DOHH2 (cell line): Measurements from ENCODE around the gene OPA3.

Source experiments
- H3F3A ChIP-seq: fragments of 200-600 bp; sonication (generic), shearing (Covaris generic); 2 replicates; pipeline ENCODE4 v1.6.0; 2016; ENCODE audit warnings: antibody characterized with exemption, mild to moderate bottlenecking; ENCODE audit not compliant: control insufficient read depth, insufficient read depth
- H3K27ac ChIP-seq: fragments of 200-600 bp; sonication (generic); 2 replicates; pipeline ENCODE4 v1.5.1; 2014; ENCODE audit warnings: low read depth, mild to moderate bottlenecking, low read length, moderate library complexity
- H3K27me3 ChIP-seq: fragments of 200-600 bp; sonication (generic); 2 replicates; pipeline ENCODE4 v1.6.1; 2014; ENCODE audit warnings: mild to moderate bottlenecking, low read length, mixed read lengths; ENCODE audit not compliant: control insufficient read depth
- H3K36me3 ChIP-seq: fragments of 200-600 bp; sonication (generic); 2 replicates; pipeline ENCODE4 v1.6.1; 2014; ENCODE audit warnings: mild to moderate bottlenecking, low read length, moderate library complexity, mixed read lengths; ENCODE audit not compliant: control insufficient read depth
- H3K4me1 ChIP-seq: fragments of 200-600 bp; sonication (generic); 2 replicates; pipeline ENCODE4 v1.6.1; 2014; ENCODE audit warnings: mild to moderate bottlenecking, low read length, mixed read lengths; ENCODE audit not compliant: control insufficient read depth
- H3K4me2 ChIP-seq: fragments of 200-600 bp; sonication (generic); 2 replicates; pipeline ENCODE4 v1.6.0; 2014; ENCODE audit warnings: mild to moderate bottlenecking, low read length, moderate library complexity
- H3K4me3 ChIP-seq: fragments of 200-600 bp; sonication (generic); 2 replicates; pipeline ENCODE4 v1.5.1; 2014; ENCODE audit warnings: mild to moderate bottlenecking, low read length, mixed read lengths
- H3K79me2 ChIP-seq: fragments of 200-600 bp; sonication (generic); 2 replicates; pipeline ENCODE4 v1.6.1; 2014; ENCODE audit warnings: mild to moderate bottlenecking, low read length, mixed read lengths; ENCODE audit not compliant: control insufficient read depth
- H3K9me2 ChIP-seq: fragments of 200-600 bp; sonication (generic); replicated peaks from 2 replicates; pipeline ENCODE4 v1.6.1; 2014; ENCODE audit warnings: mild to moderate bottlenecking, low read length, mixed read lengths; ENCODE audit not compliant: control insufficient read depth
- H3K9me3 ChIP-seq: fragments of 200-600 bp; sonication (generic); 2 replicates; pipeline ENCODE4 v1.6.1; 2014; ENCODE audit warnings: antibody characterized with exemption, low read length, mixed read lengths; ENCODE audit not compliant: control insufficient read depth, insufficient read depth
- H4K20me1 ChIP-seq: fragments of 200-600 bp; sonication (generic); 2 replicates; pipeline ENCODE4 v1.6.0; 2014; ENCODE audit warnings: low read depth, mild to moderate bottlenecking, antibody characterized with exemption, low read length, moderate library complexity; ENCODE audit not compliant: control insufficient read depth, insufficient read depth
- CTCF ChIP-seq: fragments of 200-600 bp; sonication (generic); IDR thresholded peaks from one replicate; pipeline ENCODE4 v1.5.1; 2014; ENCODE audit warnings: antibody characterized with exemption, mild to moderate bottlenecking, low read depth, low read length; ENCODE audit not compliant: poor library complexity, severe bottlenecking
- EZH2phosphoT487 ChIP-seq: fragments of 200-600 bp; sonication (generic); IDR thresholded peaks from 2 replicates; pipeline ENCODE4 v1.6.1; 2017; ENCODE audit warnings: borderline replicate concordance, mild to moderate bottlenecking, antibody characterized with exemption, low read length, moderate library complexity, mixed read lengths

The OPA3 gene

DNA sequence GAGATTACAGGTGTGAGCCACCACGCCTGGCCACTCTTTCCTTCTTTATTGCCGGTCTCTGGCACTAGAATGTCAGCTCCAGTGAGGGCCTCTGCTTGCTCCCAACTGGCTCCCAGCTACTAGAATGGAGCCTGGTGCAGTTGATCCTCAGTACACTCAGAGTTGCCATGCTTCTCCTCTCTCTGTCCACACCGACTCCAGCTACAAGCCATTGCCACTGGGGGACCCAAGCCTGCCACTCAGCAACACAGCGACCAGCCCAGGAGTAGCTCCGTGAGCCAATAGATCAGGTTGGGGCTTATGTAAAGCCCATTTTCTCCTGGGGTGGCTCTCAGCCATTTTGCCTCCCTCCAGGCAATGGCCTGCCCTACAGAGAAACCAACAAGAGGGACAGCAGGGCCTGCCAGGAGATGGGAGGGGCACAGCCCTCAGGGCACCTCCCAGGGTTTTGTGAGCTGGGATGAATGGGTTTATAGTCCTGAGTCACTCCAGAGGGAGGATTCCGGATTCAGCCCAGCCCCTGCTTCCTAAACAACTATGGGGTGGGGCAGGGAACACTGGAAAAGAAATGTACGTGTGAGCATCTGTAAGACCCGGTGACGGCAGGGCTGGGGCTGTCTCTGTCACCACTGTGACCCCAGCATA, 36.5 kb downstream of the OPA3 start:
- peaks cover under 1% of the 10 kb centered on the region; the same call in 1 of the 2 replicates for H3K36me3 ChIP-seq
- H3K27ac ChIP-seq, result 0 out of 2 replicates have a peak overlapping the region, but pooled peaks have one; percentile 7
- no peaks in the 10 kb centered on the region for H3K79me2 ChIP-seq
- no peaks in the 10 kb centered on the region for H3K9me2 ChIP-seq
- peaks cover 51% of the 10 kb centered on the region for H3K4me1 ChIP-seq
- H3K4me3 ChIP-seq, result no peak overlapping the region
- H3K9me3 ChIP-seq, result no peaks in the 10 kb centered on the region
- peaks cover 30% of the 10 kb centered on the region for H3F3A ChIP-seq
- no peak overlapping the region for H3K4me2 ChIP-seq
- TF ChIP-seq CTCF (no peak), EZH2phosphoT487 (no peak)
- H3K27me3 ChIP-seq, result no peaks in the 10 kb centered on the region
- no peaks in the 10 kb centered on the region for H4K20me1 ChIP-seq

- no peak for TF ChIP-seq CTCF
- no peak for TF ChIP-seq EZH2phosphoT487
- Histone ChIP-seq H3K4me3 (peak overlapping the region; percentile 40), H4K20me1 (no peaks in the 10 kb centered on the region), H3K27ac (peak overlapping the region; percentile 72), H3K9me3 (no peaks in the 10 kb centered on the region), H3K4me1 (peaks cover 59% of the 10 kb centered on the region), H3F3A (peaks cover 38% of the 10 kb centered on the region), H3K9me2 (no peaks in the 10 kb centered on the region), H3K27me3 (no peaks in the 10 kb centered on the region), H3K36me3 (no peaks in the 10 kb centered on the region), H3K4me2 (peak overlapping the region; percentile 59), H3K79me2 (no peaks in the 10 kb centered on the region)
These were observed 37.3 kb downstream of the OPA3 start for GRCh38 chr19:45547211-45547770.

GRCh38 chr19:45542234-45542668, 42.4 kb downstream of the OPA3 start:
- no peaks in the 10 kb centered on the region for H3K79me2 ChIP-seq
- H4K20me1 ChIP-seq, result no peaks in the 10 kb centered on the region
- TF ChIP-seq CTCF (no peak), EZH2phosphoT487 (no peak)
- no peaks in the 10 kb centered on the region for H3K36me3 ChIP-seq
- H3K27me3 ChIP-seq, result no peaks in the 10 kb centered on the region
- H3K9me2 ChIP-seq, result no peaks in the 10 kb centered on the region
- peak overlapping the region; percentile 86; the same call in 1 of the 2 replicates for H3K27ac ChIP-seq
- peaks cover 32% of the 10 kb centered on the region for H3F3A ChIP-seq
- H3K4me1 ChIP-seq, result peaks cover 55% of the 10 kb centered on the region
- peaks cover 3% of the 10 kb centered on the region; the same call in 1 of the 2 replicates for H3K9me3 ChIP-seq
- H3K4me2 ChIP-seq, result peak overlapping the region; percentile 75
- H3K4me3 ChIP-seq, result no peak overlapping the region
